SK-MEL-5 (cell line): ENCODE data around the gene PHOSPHO1. TPM values are rescaled to one million over a fixed set of nuclear protein-coding genes. Genes with fewer than 3 reads are reported as not detected.
"Not testable (repeated sequence)": the region's sequence is repeated elsewhere in the genome, so short reads cannot be mapped to it uniquely, and the experiment has no call there.

Experiments
- DNase-seq: peaks from one replicate; pipeline ENCODE4 v3.0.0-alpha.2; 2016; ENCODE audit warnings: low read depth, low spot score
- in situ Hi-C: cut with HindIII; loops from 2 replicates; pipeline ENCODE4 v1.10.0; 2016; ENCODE audit warnings: low sequenced_read_pairs, high pct_unique_total_duplicates, low pct_unique_long_range_greater_than_20kb
- polyA plus RNA-seq, 2 experiments: library from polyadenylated mRNA; depleted of rRNA; stranded (reverse); fragments of >200 nt; gene quantifications; 2 replicates each; pipeline ENCODE4 v1.2.3, GENCODE V29; 2015
- total RNA-seq: library from RNA; depleted of rRNA; stranded (reverse); fragments of >200 nt; shearing (Covaris generic); gene quantifications from 2 replicates; pipeline ENCODE4 v1.2.3, GENCODE V29; 2014; rRNA removed

The PHOSPHO1 gene, protein sequence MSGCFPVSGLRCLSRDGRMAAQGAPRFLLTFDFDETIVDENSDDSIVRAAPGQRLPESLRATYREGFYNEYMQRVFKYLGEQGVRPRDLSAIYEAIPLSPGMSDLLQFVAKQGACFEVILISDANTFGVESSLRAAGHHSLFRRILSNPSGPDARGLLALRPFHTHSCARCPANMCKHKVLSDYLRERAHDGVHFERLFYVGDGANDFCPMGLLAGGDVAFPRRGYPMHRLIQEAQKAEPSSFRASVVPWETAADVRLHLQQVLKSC
- total RNA-seq = 0.40 and 0.50 TPM in 2 replicates
- 0.41 and 1.6 TPM in 2 replicates for polyA plus RNA-seq (2015; cell fraction: cytosol; rRNA removed)
- 1.2 and 1.9 TPM in 2 replicates for polyA plus RNA-seq (2015; cell fraction: nucleus; rRNA removed)

DNA sequence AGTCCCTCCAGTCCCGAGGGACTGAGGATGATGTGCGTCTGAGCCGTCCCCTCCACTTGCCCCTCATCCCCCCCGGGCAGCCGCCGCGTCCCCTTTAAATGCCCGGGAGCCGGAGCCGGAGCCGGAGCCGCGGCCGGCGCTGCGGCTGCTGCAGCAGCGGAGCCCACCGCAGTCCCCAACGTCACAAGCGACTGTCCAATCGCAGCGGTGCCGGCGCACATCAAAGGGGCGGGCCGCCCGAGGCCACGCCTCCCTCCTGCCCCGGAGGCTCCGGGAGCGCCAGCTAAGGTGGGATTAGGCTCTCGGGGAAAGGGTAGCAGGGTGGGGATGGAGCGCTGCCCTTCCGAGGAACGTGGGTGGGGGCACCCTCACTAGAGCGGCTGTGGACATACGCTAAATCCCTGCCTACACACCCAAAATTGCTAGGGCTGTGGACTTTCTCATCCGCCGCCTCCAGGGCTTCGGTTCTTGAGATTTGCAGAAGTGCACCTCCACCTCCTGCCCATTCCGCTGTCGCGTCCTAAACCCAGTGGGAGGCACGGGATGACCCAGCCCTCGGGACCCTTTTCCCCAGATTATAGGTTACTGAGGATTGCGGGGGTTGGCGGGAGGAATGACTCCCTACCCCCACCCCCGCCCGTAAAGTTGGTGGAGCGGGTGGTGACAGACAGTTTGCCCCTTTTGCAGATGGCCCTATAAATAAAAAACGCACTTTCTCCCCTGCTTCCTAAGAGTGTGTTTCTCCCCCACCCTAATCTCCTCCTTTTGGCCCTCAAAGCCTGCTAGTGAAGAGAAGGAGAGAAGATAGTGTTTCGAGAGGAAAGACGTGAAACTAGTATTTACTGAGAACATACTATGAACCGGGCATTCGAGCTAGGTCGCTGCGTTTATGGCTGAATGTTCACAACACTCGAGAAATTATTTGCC, at the start of gene PHOSPHO1:
Gene PHOSPHO1, minus strand, starts transcription at position 152 of the 927 bp plus-strand sequence. CDS start 4,096 bp downstream, outside the sequence.
- peak; percentile 80 for DNase-seq
- in situ Hi-C loops = no loop called here

DNA sequence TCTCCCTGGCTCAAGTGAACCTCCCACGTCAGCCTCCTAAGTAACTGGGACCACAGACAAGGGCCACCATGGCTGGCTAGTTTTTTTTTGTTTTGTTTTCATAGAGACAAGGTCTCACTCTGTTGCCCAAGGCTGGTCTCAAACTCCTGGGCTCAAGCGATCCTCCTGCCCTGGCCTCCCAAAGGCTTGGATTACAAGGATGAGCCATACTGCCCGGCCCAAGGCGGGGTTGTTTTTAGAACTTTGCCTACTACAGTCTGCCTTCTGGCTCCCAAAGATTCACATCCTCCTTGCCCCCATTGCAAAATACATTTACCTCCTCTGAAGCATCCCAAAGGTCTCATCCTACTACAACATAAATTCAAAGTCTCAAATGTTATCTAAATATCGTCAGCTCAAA, 49.5 kb upstream of the PHOSPHO1 start:
- no peak for DNase-seq
- in situ Hi-C loops = no loop called here

DNA sequence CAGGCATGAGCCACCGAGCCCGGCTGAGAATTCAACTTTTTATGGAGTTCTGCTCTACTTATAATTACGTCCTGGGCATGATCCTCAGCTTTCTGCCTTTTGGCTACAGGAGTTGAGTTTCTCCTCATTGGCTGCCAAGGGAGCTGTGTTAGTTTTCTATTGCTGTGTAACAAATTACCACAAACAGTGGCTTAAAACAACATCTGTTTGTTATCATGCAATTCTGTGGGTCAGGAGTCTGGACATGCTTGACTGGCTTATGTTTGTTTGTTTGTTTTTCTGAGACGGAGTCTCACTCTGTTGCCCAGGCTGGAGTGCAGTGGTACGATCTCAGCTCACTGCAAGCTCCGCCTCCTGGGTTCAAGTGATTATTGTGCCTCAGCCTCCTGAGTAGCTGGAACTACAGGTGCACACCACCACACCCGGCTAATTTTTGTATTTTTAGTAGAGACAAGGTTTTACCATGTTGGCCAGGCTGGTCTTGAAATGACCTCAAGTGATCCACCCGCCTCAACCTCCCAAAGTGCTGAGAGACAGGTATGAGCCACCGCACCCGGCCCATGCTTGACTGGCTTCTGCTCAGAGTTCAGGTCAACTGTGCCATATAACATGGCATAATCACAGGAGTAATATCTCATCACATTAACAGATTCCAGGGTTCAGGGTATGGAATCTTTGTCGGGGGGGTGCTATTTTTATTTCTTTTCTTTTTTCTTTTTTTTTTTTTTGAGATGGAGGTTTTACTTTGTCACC, 48.9 kb upstream of the PHOSPHO1 start:
- DNase-seq, in situ Hi-C loops: not testable (repeated sequence)

DNA sequence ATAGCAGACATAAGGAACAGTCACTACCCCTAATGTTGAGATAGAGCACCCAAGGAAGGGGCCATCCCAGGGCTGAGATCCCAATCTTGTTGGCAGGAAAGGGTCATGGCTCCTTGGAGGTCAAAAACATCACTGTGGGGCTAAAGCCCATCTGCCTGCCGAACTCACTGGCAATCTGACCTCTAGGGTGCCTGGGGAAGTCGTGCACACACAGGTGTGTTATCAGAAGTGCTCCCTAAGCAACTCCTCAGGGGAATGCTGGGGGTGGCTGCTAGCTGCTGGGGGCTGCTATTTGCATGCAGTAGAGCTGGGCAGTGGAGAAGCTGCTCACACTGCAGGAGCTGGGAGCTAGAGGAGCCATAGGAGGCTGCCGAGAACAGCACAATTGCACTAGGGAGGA, 47.5 kb upstream of the PHOSPHO1 start:
- in situ Hi-C loops = no loop called here
- no peak for DNase-seq

DNA sequence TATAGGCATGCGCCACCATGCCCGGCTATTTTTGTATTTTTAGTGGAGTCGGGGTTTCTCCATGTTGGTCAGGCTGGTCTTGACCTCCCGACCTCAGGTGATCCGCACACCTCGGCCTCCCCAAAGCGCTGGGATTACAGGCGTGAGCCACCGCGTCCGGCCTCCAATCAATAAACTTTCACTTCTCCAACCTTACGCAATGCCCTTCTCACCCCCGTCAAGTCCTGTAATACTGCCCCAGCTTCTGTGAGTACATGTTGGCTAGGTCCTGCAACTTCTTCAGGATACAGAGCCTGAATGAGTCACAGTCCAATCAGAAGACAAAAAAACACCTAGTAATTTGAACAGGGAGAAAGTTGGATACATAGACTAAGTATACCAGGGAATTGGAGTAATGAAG, 47.1 kb upstream of the PHOSPHO1 start:
- no peak for DNase-seq
- in situ Hi-C loops = no loop called here

DNA sequence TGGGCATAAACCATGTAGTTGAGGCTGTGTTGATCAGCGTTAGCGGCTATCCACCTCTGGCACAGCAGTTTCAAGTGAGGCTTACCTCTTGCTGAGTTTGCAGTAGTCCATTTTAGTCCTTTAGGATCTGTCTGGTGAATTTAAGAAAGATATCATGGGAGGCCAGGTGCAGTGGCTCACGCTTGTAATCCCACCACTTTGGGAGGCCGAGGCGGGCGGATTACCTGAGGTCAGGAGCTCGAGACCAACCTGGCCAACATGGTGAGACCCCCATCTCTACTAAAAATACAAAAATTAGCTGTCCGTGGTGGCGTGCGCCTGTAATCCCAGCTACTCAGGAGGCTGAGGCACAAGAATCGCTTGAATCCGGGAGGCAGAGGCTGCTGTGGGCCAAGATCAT, 45.4 kb upstream of the PHOSPHO1 start:
- DNase-seq, in situ Hi-C loops: not testable (repeated sequence)

DNA sequence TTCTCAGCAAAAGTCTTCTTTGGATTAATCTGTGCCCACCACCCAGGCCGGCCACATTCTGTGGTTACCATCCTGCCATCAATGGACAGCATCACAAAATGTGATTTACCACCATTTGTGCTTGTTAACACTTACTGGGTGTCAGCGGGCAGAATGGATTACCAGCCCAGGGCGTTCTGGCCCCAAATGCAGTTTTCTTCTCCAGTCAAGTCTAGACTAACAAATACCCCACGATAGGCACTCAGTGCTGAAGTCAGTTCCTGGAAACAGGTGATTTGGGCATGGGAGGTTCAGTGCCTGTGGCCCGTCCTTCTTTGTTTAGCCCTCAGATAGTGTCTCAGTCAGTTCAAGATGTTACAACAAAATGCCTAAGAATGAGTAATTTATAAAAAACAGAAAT, 38.8 kb upstream of the PHOSPHO1 start:
- no peak for DNase-seq
- in situ Hi-C loops = no loop called here

DNA sequence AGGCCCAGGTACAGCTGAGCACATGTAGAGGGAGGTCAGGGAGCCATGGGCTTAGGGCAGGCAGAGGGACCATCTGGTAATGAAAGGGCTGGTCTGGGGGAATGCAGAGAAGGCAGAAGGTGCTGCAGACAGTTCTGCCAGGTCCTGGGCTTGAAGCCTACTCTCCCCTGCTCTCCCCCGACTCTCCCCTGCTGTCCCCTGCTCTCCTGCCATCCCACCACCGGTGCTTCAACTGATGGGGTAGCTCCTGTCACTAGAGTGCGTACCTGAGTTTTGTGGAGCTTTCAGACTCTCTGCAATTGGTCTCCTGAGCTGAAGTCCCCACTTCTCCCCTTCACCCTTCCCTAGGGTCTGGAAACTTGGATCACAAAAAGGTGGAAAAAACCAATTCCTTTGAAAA, 37.3 kb upstream of the PHOSPHO1 start:
- in situ Hi-C loops = no loop called here
- no peak for DNase-seq

DNA sequence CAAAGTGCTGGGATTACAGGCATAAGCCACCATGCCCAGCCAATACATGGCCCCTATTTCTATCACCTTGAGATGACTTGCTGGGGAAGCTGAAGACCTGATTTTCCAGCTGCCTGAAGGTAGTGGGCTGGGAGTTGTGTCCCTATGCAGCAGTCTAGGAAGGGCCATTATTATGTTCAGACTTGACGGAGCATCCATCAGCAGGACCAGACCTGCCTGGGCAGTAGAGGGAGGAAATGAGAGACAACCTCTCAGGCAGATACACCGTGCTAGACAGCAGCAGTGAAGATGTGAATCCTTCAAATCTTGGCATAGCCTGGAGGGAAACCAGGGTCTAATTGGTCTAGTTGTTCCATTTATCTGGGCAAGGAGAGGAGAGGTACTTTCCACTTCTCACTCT, 35.6 kb upstream of the PHOSPHO1 start:
- in situ Hi-C loops = no loop called here
- DNase-seq = no peak

DNA sequence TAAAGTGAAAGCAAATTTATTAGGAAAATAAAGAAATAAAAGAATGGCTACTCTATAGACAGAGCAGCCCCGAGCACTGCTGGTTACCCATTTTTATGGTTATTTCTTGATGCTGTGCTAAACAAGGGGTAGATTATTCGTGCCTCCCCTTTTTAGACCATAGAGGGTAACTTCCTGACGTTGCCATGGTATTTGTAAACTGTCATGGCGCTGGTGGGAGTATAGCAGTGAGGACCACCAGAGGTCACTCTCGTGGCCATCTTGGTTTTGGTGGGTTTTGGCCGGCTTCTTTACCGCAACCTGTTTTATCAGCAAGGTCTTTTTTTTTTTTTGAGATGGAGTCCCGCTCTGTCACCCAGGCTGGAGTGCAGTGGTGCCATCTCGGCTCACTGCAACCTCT, 31.0 kb upstream of the PHOSPHO1 start:
- in situ Hi-C loops, DNase-seq: not testable (repeated sequence)

DNA sequence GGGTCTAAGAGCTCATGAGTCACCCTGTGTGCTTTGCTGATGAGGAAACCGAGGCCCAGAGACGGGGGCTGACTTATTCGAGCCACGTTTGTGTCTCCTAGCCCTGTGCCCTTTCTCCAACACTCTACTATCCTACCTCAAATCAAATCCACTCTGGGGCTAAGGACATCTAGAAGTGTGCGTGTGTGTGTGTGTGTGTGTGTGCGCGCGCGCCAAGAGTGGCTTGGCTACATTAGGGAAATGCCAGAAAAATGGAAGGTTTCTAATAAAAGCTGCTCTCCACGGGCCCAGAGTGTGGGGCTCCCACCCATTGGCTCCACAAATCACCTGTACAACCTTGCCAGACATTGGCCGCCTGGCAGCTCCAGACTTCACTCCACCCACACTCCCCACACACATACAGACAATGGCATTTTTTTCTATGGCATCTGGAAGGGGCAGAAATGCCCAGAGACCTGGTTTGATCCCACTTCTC, 30.3 kb upstream of the PHOSPHO1 start:
- in situ Hi-C loops = no loop called here

DNA sequence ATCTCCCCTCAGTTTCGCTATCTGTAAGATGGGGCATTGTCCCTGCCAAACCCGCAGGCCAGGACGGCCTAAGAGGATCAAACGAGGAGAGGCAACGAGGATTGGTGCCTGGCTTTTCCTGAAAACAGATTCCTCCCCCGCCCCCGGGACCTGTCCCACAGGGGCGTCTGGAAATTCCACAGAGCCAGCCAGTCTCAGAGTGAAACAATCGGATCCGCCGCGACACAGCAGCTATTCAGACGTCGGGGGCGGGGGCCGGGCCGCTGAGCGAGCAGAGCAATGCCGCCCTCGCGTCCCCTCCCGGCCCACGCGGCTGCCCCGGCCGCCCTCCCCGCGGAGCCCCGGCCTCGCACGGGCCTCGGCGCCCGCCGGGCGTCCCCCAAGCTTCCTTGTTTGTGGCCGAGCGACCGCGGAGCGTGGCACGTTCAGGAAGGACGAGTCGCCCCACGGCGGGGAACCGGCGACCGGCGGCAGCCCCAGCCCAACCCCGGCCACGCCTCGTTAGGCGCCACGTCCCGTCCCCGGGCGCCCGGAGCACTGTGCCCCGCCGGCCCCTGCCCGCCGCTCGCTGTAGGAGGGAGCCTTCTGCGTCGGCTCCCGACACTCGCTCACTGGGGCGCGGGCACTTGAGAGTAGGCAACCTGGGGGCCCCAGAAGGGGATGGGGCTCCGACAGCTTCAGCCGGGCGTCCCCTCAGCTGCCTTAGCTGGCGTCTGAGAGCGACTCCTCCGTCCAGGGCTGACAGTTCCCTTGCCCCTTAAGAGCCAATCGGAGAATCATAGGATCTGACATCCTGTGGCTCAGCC, 29.6 kb upstream of the PHOSPHO1 start:
- no peak for DNase-seq
- in situ Hi-C loops = no loop called here

More for the DNA sequence above, 30.3 kb upstream of the PHOSPHO1 start:
- DNase-seq = no peak

DNA sequence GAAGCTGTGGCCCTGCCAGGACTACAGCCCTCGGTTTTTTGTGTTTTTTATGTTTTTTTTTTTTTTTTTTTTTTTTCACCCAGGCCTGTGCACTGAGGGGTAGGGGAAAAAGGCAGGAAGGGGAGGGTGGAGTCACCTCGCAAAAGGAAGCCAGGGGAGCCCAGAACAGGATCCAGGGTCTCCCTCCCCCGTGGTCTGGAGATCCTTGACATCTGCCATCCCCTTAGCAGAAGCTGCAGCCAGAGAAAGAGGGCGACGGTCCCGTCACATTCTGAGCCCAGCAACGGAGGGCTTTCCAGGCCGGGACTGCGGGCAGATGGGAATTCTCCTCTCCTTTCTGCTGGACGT, 29.1 kb upstream of the PHOSPHO1 start:
- DNase-seq = no peak
- in situ Hi-C loops = no loop called here

DNA sequence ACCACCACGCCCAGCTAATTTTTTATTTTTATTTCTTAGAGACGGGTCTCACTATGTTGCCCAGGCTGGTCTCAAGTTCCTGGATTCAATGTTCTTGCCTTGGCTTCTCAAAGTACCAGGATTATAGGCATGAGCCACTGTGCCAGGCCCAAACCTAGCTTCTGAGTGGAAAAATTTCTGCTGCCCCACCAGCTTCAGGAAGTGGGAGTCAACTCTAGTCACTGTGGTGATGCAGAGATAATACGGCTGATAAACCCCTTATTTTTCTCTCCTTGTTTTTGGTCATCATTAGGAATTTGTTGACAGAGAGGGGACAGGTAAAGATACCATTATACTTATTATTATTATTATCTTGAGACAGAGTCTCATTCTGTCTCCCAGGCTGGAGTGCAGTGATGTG, 27.8 kb upstream of the PHOSPHO1 start:
- DNase-seq = no peak
- in situ Hi-C loops = no loop called here

DNA sequence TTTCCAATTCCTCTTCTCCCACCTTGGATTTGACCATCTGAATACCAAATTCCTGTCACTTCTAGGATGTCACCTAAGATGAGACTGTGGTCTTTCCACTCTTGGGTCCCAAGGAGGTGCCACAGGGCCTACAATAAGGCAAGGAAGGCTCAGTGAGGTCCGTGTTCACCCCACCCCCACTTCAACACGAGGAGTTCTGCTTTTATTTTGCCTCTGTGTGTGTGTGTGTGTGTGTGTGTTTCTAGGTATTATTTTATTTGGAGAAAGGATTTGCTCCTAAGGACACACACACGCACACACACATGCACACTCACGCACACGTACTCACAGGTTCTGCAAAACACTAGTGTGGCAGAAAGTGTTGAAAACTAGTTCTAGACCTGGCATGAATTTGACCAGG, 24.5 kb upstream of the PHOSPHO1 start:
- no peak for DNase-seq
- in situ Hi-C loops = no loop called here

DNA sequence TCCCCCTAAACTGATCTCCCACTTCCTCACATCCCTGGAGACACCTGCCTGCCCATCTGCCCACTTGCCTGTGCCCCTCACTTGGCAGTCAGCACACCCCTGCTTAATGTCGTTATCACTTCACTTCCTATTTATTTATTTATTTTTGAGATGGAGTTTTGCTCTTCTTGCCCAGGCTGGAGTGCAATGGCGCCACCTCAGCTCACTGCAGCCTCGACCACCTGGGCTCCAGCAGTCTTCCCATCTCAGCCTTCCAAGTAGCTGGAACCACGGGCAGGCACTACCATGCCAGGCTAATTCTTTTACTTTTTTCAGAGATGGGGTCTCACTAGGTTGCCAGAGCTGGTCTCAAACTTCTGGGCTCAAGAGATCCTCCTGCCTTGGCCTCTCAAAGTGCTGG, 23.5 kb upstream of the PHOSPHO1 start:
- in situ Hi-C loops = no loop called here
- DNase-seq = no peak

DNA sequence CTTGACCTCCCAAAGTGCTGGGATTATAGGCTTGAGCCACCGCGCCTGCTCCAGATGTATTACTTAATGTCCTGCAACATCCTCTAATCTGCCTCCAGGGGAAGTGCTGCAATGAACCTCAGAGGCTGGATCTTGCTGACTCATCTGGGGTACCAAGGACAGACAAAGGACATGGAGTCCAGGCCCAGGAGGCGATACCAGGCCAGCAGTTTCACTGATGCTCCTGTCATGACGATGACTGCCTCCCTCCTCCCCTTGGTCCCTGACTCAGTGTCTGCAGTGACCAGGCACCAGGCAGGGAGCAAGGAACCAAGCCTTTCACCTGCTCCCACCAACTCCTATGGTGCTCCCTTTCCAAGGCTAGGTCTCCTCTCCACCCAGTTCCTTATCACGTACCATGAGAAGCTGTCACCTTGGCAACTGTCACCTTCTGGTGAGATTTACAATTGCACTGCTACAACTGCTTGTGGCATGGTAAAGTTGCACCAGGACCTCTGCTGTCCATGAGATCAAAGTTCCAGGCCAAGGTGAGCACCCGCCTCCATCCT, 21.6 kb upstream of the PHOSPHO1 start:
- DNase-seq = no peak
- in situ Hi-C loops = no loop called here
